HCT116 (cell line): ENCODE data around the gene KIF25. TPM values are rescaled to one million over a fixed set of nuclear protein-coding genes. Genes with fewer than 3 reads are reported as not detected.

Experiments
- ATAC-seq: fragments of 200-7000 bp; cut with Tn5 transposase; 2 replicates; pipeline ENCODE4 v1.9.1; 2020; ENCODE audit warnings: mild to moderate bottlenecking, moderate library complexity
- BruUV-seq: library from RNA; stranded (reverse); fragments of 400-500 nt; replicated peaks from 2 replicates; lab custom pipeline; 2021; lab: Mats Ljungman, UMichigan
- CTCF ChIA-PET: fragments of 300-600 bp; sonication (Branson Sonifier 250); formaldehyde crosslinking; loops from one replicate; lab custom pipeline; 2021; ENCODE audit warnings: antibody characterized with exemption; lab: Charles Lee
- POLR2A ChIA-PET: fragments of 300-600, 350-600 bp; sonication (Branson Sonifier 250); formaldehyde crosslinking; loops from one replicate; lab custom pipeline; 2021; ENCODE audit warnings: antibody characterized with exemption; lab: Charles Lee
- RAD21 ChIA-PET, 2 experiments: fragments of 300-600 bp; sonication (Branson Sonifier 250); formaldehyde crosslinking; loops; one replicate each; lab custom pipeline; 2023; ENCODE audit warnings: low total read pairs in 2 of 2; ENCODE audit not compliant: uncharacterized antibody in 2 of 2, unreplicated experiment in 2 of 2, low non-redundant PET in 1 of 2; lab: Charles Lee
- DNase-seq: peaks from one replicate; pipeline ENCODE4 v3.0.0-alpha.2; 2010; ENCODE audit warnings: low read depth, low spot score
- H2AFZ ChIP-seq: fragments of 200-600 bp; shearing (Covaris generic), sonication (generic); 2 replicates; pipeline ENCODE4 v1.6.1; 2017; ENCODE audit warnings: low read depth, mixed run types, mixed read lengths, antibody characterized with exemption, low read length; ENCODE audit not compliant: poor library complexity, severe bottlenecking
- H3K27ac ChIP-seq: 2 replicates; pipeline ENCODE4 v1.5.1; 2012; ENCODE audit warnings: low read depth, low read length
- H3K27me3 ChIP-seq: fragments of 200-600 bp; sonication (generic); 2 replicates; pipeline ENCODE4 v1.6.1; 2016; ENCODE audit warnings: mixed run types, low read length, mixed read lengths; ENCODE audit not compliant: insufficient read depth
- H3K36me3 ChIP-seq, 2 experiments: fragments of 200-500 bp in 1 of 2; fragments of 200-600 bp in 1 of 2; sonication (Bioruptor generic) in 1 of 2; sonication (generic) in 1 of 2; 2 replicates each; pipeline versions ENCODE4 v1.5.1 to v1.6.1; 2014 to 2016; ENCODE audit warnings: low read length in 2 of 2, inconsistent platforms in 1 of 2, mixed read lengths in 1 of 2, mixed run types in 1 of 2; ENCODE audit not compliant: insufficient read depth in 2 of 2, control insufficient read depth in 1 of 2
- H3K4me1 ChIP-seq, 2 experiments: fragments of 200-600 bp in 1 of 2; sonication (generic) in 1 of 2; 2 replicates each; pipeline versions ENCODE4 v1.5.1 to v1.6.1; 2012 to 2017; ENCODE audit warnings: low read length in 2 of 2, inconsistent platforms in 1 of 2, mild to moderate bottlenecking in 1 of 2, mixed read lengths in 1 of 2, mixed run types in 1 of 2, moderate library complexity in 1 of 2; ENCODE audit not compliant: insufficient read depth in 2 of 2, control insufficient read depth in 1 of 2
- H3K4me2 ChIP-seq: fragments of 200-600 bp; sonication (generic); 2 replicates; pipeline ENCODE4 v1.6.1; 2017; ENCODE audit warnings: mixed run types, low read length, mixed read lengths
- H3K4me3 ChIP-seq, 2 experiments: fragments of 200-600 bp in 1 of 2; sonication (generic) in 1 of 2; replicated peaks in 1 of 2; 2 replicates each; pipeline ENCODE4 v1.5.1; 2011 to 2016; ENCODE audit warnings: low read length in 2 of 2, control low read depth in 1 of 2, low read depth in 1 of 2, mild to moderate bottlenecking in 1 of 2, mixed read lengths in 1 of 2, mixed run types in 1 of 2
- H3K79me2 ChIP-seq: fragments of 200-600 bp; sonication (generic); 2 replicates; pipeline ENCODE4 v1.6.1; 2017; ENCODE audit warnings: mild to moderate bottlenecking, mixed run types, low read length, moderate library complexity, mixed read lengths; ENCODE audit not compliant: insufficient read depth
- H3K9ac ChIP-seq: fragments of 200-600 bp; sonication (generic); 2 replicates; pipeline ENCODE4 v1.6.1; 2016; ENCODE audit warnings: low read length, mixed read lengths
- H3K9me2 ChIP-seq: fragments of 200-600 bp; sonication (generic), shearing (Covaris generic); 2 replicates; pipeline ENCODE4 v1.6.1; 2017; ENCODE audit warnings: mixed run types, mild to moderate bottlenecking, moderate library complexity; ENCODE audit not compliant: insufficient read depth
- H3K9me3 ChIP-seq, 2 experiments: fragments of 200-500 bp in 1 of 2; fragments of 200-600 bp in 1 of 2; sonication (Bioruptor generic) in 1 of 2; sonication (generic) in 1 of 2; 2 replicates each; pipeline ENCODE4 v1.6.1; 2014 to 2017; ENCODE audit warnings: low read length in 2 of 2, mixed read lengths in 2 of 2, inconsistent platforms in 1 of 2, low read depth in 1 of 2, mild to moderate bottlenecking in 1 of 2, mixed run types in 1 of 2, moderate library complexity in 1 of 2; ENCODE audit not compliant: control insufficient read depth in 1 of 2, insufficient read depth in 1 of 2
- H4K20me1 ChIP-seq: fragments of 200-600 bp; sonication (generic), shearing (Covaris generic); 2 replicates; pipeline ENCODE4 v1.6.1; 2017; ENCODE audit warnings: mixed run types, mild to moderate bottlenecking, moderate library complexity; ENCODE audit not compliant: insufficient read depth
- CBX3 ChIP-seq: IDR thresholded peaks from 2 replicates; pipeline ENCODE4 v1.6.1; 2012; ENCODE audit warnings: low read depth
- ELF1 ChIP-seq: IDR thresholded peaks from 2 replicates; pipeline ENCODE4 v1.6.1; 2012; ENCODE audit warnings: low read depth, borderline replicate concordance
- EZH2 ChIP-seq: fragments of 200-600 bp; sonication (generic); IDR thresholded peaks from 2 replicates; pipeline ENCODE4 v1.6.1; 2017; ENCODE audit warnings: antibody characterized with exemption, mixed run types
- EZH2phosphoT487 ChIP-seq: fragments of 200-600 bp; IDR thresholded peaks from 2 replicates; pipeline ENCODE4 v1.6.1; 2018; ENCODE audit warnings: antibody characterized with exemption, borderline replicate concordance
- FOSL1 ChIP-seq: IDR thresholded peaks from 2 replicates; pipeline ENCODE4 v1.6.1; 2012; ENCODE audit warnings: low read depth
- JUND ChIP-seq: IDR thresholded peaks from 2 replicates; pipeline ENCODE4 v1.6.1; 2012
- POLR2A ChIP-seq: IDR thresholded peaks from 2 replicates; pipeline ENCODE4 v1.7.0; 2011; ENCODE audit warnings: borderline replicate concordance; ENCODE audit not compliant: insufficient read depth, insufficient read length; ENCODE audit errors: extremely low read depth
- POLR2AphosphoS5 ChIP-seq: IDR thresholded peaks from 2 replicates; pipeline ENCODE4 v1.6.1; 2011; ENCODE audit warnings: mild to moderate bottlenecking, low read depth, low read length, moderate library complexity
- RAD21 ChIP-seq: IDR thresholded peaks from 2 replicates; pipeline ENCODE4 v1.6.1; 2012; ENCODE audit warnings: low read depth, mild to moderate bottlenecking
- SRF ChIP-seq: IDR thresholded peaks from 2 replicates; pipeline ENCODE4 v1.6.1; 2012; ENCODE audit warnings: low read depth
- TCF7L2 ChIP-seq: IDR thresholded peaks from 2 replicates; pipeline ENCODE4 v1.7.0; 2011; ENCODE audit warnings: borderline replicate concordance, inconsistent platforms; ENCODE audit not compliant: insufficient read depth, insufficient read length; ENCODE audit errors: extremely low read depth
- YY1 ChIP-seq: IDR thresholded peaks from 2 replicates; pipeline ENCODE4 v1.6.1; 2011; ENCODE audit warnings: low read length, low read depth, moderate library complexity, mild to moderate bottlenecking; ENCODE audit not compliant: insufficient replicate concordance; ENCODE audit errors: extremely low read depth
- ZFX ChIP-seq: fragments of 450-650 bp; IDR thresholded peaks from 2 replicates; pipeline ENCODE4 v1.6.1; 2017
- ZNF274 ChIP-seq: fragments of 200-500 bp; sonication (Bioruptor generic); IDR thresholded peaks from 2 replicates; pipeline ENCODE4 v1.6.1; 2014; ENCODE audit warnings: mild to moderate bottlenecking, low read depth, low read length, inconsistent platforms
- intact Hi-C: fragments of 100-400 bp; cut with micrococcal nuclease; formaldehyde crosslinking; loops from 2 replicates; pipeline ENCODE4 v1.10.0; 2022
- total RNA-seq: library from RNA; stranded (reverse); gene quantifications from one replicate; pipeline ENCODE4 v1.2.1, GENCODE V29; 2021; ENCODE audit not compliant: unreplicated experiment
- TF ChIP-seq, protein P1 (sequence below): IDR thresholded peaks from 2 replicates; pipeline ENCODE4 v1.6.1; 2012; ENCODE audit warnings: low read depth

The KIF25 gene
- total RNA-seq, 1 experiment from 2014 or later = not detected

DNA sequence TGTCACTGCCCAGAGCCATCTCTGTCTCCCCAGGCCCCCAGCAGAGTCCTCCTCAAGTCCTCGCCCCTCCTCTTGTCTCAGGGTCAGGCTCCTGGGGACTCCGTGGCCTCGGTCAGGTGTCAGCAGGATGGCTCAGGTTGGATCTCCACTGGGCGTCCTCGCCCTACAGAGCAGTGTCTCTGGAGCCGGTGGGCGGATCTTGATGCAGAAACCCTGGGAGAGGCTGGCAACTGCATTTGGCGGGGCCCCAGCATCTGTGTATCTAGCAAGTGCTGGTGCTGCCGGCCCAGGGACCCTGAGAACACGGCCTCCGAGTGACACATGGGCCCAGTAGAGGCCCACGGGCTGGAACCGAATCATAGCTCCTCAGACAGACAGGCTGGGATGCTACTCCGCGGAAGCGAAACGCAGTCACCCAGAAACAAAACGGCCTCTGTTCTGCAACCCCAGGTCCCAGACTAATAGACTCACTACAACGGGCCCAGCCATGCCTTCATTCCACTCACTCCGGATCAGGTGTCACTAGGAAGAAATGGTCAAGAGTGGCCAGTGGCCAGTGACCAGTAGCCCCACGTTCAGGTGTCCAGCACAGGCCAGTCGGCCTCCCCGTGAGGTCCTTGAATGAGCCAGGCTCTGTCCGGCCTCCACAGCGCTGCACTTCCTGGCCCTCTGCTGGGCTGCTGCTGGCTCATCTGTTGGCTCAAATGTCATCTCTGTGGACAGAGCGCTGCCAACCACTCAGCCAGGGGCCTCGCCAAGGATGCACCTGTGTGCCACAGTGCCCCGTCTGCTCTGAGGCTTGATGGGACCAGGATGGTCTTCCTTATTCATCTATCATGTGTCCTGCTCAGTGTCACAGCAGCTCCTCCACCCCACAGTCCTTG lies 94.2 kb downstream of the KIF25 start:
- Histone ChIP-seq H2AFZ (no peak overlapping the region), H3K27me3 (no peaks in the 10 kb centered on the region)
- intact Hi-C loops = no loop called here

More for the DNA sequence above, 94.2 kb downstream of the KIF25 start:
- Histone ChIP-seq H3K79me2 (no peaks in the 10 kb centered on the region), H3K4me2 (no peak overlapping the region), H3K9me2 (no peaks in the 10 kb centered on the region), H3K4me3 (no peak overlapping the region), H3K4me1 (no peaks in the 10 kb centered on the region), H3K9ac (no peak overlapping the region), H3K9me3 (no peaks in the 10 kb centered on the region), H3K27ac (no peak overlapping the region), H4K20me1 (no peaks in the 10 kb centered on the region), H3K36me3 (no peaks in the 10 kb centered on the region)
- TF ChIP-seq POLR2A (no peak), YY1 (no peak), SRF (no peak), FOSL1 (no peak), ZNF274 (no peak), JUND (no peak), TCF7L2 (no peak), EZH2 (no peak), ZFX (no peak), EZH2phosphoT487 (no peak), POLR2AphosphoS5 (no peak), RAD21 (no peak), CBX3 (no peak), ELF1 (no peak)
- TF ChIP-seq, protein P1, sequence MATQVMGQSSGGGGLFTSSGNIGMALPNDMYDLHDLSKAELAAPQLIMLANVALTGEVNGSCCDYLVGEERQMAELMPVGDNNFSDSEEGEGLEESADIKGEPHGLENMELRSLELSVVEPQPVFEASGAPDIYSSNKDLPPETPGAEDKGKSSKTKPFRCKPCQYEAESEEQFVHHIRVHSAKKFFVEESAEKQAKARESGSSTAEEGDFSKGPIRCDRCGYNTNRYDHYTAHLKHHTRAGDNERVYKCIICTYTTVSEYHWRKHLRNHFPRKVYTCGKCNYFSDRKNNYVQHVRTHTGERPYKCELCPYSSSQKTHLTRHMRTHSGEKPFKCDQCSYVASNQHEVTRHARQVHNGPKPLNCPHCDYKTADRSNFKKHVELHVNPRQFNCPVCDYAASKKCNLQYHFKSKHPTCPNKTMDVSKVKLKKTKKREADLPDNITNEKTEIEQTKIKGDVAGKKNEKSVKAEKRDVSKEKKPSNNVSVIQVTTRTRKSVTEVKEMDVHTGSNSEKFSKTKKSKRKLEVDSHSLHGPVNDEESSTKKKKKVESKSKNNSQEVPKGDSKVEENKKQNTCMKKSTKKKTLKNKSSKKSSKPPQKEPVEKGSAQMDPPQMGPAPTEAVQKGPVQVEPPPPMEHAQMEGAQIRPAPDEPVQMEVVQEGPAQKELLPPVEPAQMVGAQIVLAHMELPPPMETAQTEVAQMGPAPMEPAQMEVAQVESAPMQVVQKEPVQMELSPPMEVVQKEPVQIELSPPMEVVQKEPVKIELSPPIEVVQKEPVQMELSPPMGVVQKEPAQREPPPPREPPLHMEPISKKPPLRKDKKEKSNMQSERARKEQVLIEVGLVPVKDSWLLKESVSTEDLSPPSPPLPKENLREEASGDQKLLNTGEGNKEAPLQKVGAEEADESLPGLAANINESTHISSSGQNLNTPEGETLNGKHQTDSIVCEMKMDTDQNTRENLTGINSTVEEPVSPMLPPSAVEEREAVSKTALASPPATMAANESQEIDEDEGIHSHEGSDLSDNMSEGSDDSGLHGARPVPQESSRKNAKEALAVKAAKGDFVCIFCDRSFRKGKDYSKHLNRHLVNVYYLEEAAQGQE = no peak
- RAD21 ChIA-PET = no interaction called here
- no peak for ATAC-seq
- BruUV-seq = no TSS peak
- CTCF ChIA-PET = no interaction called here
- no peak for DNase-seq
- POLR2A ChIA-PET = no interaction called here
